Measurements from ENCODE around the gene NPM1. TPM values are rescaled to one million over a fixed set of nuclear protein-coding genes. Genes with fewer than 3 reads are reported as not detected.

NPM1 gene
- total RNA-seq = 947 and 1,888 TPM in 2 replicates

DNA sequence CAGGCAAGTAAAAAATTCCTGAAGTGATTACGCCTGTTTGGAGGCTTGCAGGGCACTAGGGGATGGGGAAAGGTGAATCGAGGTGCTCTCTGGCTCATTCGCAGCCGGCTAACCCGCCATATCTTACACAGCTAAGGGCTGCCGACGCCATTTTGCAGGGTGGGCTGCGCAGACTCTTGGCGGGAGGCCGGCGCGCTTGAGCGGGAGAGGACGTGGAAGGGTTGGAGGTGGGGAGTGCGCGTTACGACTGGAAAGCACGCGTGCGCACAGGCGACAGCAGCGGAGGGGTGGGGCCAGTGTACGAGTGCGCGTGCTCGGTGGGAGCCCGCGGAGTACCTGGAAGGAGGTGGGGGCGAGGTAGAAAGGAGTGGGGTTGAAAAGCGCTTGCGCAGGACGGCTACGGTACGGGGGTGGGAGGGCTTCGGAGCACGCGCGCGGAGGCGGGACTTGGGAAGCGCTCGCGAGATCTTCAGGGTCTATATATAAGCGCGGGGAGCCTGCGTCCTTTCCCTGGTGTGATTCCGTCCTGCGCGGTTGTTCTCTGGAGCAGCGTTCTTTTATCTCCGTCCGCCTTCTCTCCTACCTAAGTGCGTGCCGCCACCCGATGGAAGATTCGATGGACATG lies at the start of gene NPM1:
NPM1 (plus strand) TSS at position 505 of the 625 bp plus-strand sequence; CDS start at position 605, 100 bp downstream.

DNA sequence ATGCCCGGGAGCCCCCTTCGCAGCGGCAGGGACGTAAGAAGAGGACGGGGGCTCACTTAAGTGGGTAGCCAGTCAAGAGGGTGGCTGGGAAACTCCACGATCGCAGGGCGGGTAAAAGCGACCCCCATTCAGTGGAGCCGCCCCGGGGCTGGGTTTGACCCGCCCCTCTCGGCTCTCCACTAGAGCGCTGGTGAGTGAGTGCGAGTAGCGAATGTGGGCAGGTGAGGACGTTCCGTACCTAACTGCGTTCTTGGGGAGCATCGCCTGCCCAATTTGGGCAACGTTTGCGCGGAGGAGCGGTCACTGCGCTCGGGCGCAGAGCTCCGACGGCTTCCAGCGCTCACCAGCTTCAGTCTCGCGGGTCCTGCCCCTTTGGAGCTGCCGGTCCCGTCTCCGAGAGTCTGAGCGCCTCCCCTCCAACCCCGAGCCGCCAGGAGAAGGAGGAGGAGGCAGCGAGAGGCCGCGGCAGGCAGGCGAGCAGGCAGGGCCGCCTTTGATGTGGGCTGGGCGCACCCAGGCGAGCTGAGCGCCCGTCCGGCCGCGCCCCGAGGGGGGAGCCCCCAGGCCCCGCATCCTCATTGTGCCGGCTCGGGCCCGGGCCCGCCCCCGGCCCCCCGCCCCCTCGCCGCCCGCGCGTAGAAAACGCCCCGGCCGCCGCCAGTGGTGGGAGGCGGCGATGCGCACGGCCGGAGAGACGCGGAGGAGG lies 31.5 kb downstream of the NPM1 start, which contains the start of gene FGF18:
FGF18 (plus strand) TSS at position 666 of the 706 bp plus-strand sequence. CDS start 553 bp downstream, outside the sequence.

Other genes with a start within 250 kb of the NPM1 start
- gene TLX3, start 78.6 kb upstream of the NPM1 start, total RNA-seq = not detected in 2 replicates
- gene FGF18, start 31.8 kb downstream of the NPM1 start, total RNA-seq = 0.29 and 0.99 TPM in 2 replicates